Effector memory CD4-positive, alpha-beta T cell (primary cell): ENCODE results near the gene ZFHX3.

ENCODE experiments used
- DNase-seq, 3 donors: peaks; one replicate each; pipeline ENCODE4 v3.0.0-alpha.2; 2020
- H3K27ac ChIP-seq: 2 replicates; pipeline ENCODE4 v1.7.0; 2013; ENCODE audit warnings: mild to moderate bottlenecking, low read length, moderate library complexity; ENCODE audit not compliant: insufficient read depth, poor library complexity, severe bottlenecking
- H3K27me3 ChIP-seq: replicated peaks from 2 replicates; pipeline ENCODE4 v1.7.0; 2013; ENCODE audit warnings: mild to moderate bottlenecking, low read length; ENCODE audit not compliant: insufficient read depth, control insufficient read depth, poor library complexity, severe bottlenecking
- H3K36me3 ChIP-seq: 2 replicates; pipeline ENCODE4 v1.7.0; 2013; ENCODE audit warnings: mild to moderate bottlenecking, low read length, moderate library complexity; ENCODE audit not compliant: control insufficient read depth, insufficient read depth
- H3K4me1 ChIP-seq: 2 replicates; pipeline ENCODE4 v1.7.0; 2013; ENCODE audit warnings: low read length, mild to moderate bottlenecking; ENCODE audit not compliant: control insufficient read depth, insufficient read depth, poor library complexity, severe bottlenecking
- H3K4me3 ChIP-seq: 2 replicates; pipeline ENCODE4 v1.7.0; 2013; ENCODE audit warnings: low read length, low read depth, mild to moderate bottlenecking; ENCODE audit not compliant: insufficient read depth, poor library complexity, severe bottlenecking
- H3K9me3 ChIP-seq: 2 replicates; pipeline ENCODE4 v1.7.0; 2013; ENCODE audit warnings: mild to moderate bottlenecking, low read length, moderate library complexity; ENCODE audit not compliant: control insufficient read depth

The ZFHX3 gene

DNA sequence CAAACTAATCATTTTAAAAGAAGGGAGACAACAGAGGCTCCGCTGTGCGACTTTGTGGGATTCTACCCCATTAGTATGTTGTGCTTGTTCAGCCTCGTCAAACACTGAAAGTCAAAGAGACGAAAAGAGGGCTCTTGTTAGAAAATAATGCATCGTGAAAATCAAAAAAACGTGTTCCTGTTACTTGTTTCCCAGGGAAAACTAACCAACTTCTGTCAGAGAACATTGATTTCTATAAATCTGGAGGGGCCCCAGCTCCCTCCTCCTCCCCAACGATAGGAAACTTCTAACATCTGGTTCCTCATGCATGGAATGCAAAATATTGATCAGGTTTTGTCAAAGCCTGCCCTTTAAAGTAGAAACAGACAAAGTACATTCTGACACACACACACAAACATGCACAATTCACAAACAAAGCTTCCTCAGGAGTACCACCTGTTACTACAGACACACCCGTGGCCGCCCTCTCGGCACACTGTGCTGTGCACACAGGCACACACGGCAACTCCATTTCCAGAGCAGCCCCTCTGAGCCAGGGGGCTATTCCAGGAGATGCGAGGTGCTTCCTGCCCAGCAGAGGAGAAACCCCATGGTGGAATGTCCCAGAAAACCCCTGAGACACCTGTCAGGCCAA is 151.3 kb downstream of the ZFHX3 start:
- H3K27me3 ChIP-seq, result no peaks in the 10 kb centered on the region
- no peak overlapping the region for H3K4me3 ChIP-seq
- H3K9me3 ChIP-seq, result no peaks in the 10 kb centered on the region
- no peaks in the 10 kb centered on the region for H3K4me1 ChIP-seq
- no peaks in the 10 kb centered on the region for H3K36me3 ChIP-seq
- no peak for DNase-seq
- no peak overlapping the region for H3K27ac ChIP-seq

DNA sequence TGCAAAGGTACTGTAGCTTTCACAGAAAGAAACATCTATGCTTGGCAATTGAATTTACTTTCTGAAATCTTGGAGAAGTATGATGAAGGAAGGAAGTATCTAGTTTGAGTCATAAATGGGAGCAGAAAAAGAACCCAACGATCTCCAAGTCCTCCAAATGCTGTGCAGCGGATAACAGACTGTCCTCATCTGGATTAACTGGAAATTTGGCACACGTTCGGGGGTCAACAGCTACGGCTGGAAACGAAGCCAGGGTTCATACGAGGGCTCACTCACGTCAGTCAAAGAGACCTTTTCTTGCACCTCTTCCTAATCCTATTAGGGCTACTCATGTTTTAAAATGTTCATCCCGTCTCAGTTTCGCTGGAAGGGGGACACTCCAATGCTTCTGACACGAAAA is 152.0 kb downstream of the ZFHX3 start:
- Histone ChIP-seq H3K27ac (no peak overlapping the region), H3K4me3 (no peak overlapping the region)
- no peak for DNase-seq

DNA sequence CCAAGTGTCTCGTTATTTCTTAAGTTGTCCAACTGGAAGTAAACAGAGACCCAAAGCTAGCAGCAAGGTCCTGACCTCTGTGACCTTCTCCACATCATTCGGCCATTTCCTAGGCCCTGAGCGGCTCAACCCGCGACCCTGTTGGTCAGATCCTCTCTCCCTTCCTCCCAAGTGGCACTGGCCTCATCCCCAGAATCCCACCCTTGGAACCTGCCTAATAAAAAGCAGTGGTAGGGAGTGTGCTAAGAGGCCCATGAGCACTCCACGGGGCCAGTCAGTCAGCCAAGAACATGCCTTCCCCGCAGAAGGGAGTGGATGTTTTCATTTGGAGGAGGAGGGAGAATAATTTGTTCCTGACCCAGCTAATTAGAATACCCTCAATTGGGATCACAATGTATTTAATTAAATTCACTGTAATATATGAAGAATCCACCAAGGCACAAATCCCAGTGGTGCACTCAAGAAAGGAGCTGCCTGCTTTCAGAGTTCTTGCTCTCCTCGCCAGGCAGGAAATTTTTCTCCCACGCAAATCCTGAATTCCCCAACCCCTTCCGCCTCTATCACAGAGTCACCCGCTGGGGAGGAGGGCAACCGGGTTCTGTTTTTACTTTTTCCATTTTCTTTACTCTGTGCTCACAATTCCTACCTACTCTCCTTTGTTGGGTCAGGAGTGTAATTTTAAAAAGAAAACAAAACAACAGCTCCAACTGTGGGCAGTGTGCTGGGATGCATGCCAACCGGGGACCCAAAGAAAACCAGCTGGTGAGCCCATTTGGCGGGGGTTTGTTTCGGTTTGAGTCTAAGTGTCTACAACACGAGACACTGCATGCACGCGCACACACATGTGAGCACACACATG is 153.4 kb downstream of the ZFHX3 start:
- H3K4me3 ChIP-seq, result no peak overlapping the region
- no peaks in the 10 kb centered on the region for H3K27me3 ChIP-seq
- no peaks in the 10 kb centered on the region for H3K4me1 ChIP-seq
- no peaks in the 10 kb centered on the region for H3K9me3 ChIP-seq
- DNase-seq, result no peak
- no peaks in the 10 kb centered on the region for H3K36me3 ChIP-seq
- H3K27ac ChIP-seq, result no peak overlapping the region

More for the DNA sequence above, 152.0 kb downstream of the ZFHX3 start:
- no peaks in the 10 kb centered on the region for H3K9me3 ChIP-seq
- H3K27me3 ChIP-seq, result no peaks in the 10 kb centered on the region
- no peaks in the 10 kb centered on the region for H3K36me3 ChIP-seq
- H3K4me1 ChIP-seq, result no peaks in the 10 kb centered on the region

DNA sequence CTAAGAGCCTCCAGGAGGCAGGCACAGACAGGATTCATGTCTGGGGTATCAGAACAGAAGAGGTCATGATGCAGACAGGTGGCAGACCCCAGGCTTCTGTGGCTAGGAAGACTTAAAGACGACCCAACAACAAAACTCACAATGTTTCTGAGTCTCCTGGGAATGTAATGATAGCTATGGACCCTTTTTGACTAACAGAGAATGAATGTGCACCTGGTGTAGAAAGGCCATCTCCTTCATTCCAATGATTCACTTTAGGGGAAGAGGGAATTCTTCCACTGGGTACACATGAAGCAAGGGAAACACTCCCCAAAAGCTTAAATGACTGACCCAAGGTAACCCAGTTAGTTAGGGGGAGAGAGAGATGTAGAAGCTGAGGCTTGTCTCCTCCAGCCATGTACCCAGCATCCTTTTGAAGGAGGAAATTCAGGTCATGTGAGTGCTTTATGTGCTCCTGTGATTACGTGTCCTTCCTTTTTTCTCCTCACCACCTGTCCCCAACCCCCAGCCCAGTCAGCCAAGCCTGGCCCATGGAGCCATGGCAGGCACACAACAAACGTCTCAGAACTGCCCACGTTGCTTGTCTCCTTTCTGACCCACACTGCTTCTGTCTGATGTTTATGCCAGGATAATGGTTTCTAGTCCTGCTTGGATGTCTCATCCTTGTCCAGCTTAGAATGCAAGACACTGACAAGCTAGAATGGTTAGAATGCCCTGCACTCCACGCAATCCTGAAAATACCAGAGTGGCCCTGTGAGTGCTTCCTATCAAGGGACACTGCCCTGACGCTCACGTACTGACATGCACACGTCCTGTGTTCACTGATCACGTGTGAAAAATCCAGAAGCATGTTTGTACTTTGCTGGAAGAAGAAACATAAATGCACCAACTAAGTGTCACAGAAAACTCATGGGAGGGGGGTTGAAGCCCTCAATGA is 156.4 kb downstream of the ZFHX3 start:
- H3K36me3 ChIP-seq, result no peaks in the 10 kb centered on the region
- no peaks in the 10 kb centered on the region for H3K9me3 ChIP-seq
- H3K4me1 ChIP-seq, result no peaks in the 10 kb centered on the region
- DNase-seq, result no peak
- H3K27me3 ChIP-seq, result no peaks in the 10 kb centered on the region
- H3K27ac ChIP-seq, result no peak overlapping the region
- H3K4me3 ChIP-seq, result no peak overlapping the region

DNA sequence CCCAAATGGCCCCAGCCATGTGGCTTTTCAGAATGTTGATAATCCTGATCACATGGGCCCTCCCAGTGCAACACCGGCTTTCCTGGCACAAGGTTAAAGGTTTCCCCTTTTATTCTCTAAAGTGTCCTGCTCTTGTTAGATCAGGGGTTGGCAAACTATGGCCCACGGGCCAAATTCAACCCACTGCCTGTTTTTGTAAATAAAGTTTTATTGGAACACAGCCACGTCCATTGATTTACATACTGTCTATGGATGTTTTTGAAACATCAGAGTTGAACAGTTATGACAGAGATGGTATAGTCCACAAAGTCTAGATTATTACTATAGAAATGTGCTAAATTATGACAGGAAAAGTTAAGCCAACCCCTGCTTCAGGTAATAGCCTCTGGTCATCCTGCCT is 157.3 kb downstream of the ZFHX3 start:
- Histone ChIP-seq H3K27me3 (no peaks in the 10 kb centered on the region), H3K36me3 (no peaks in the 10 kb centered on the region), H3K4me1 (no peaks in the 10 kb centered on the region), H3K27ac (no peak overlapping the region), H3K4me3 (no peak overlapping the region), H3K9me3 (no peaks in the 10 kb centered on the region)
- DNase-seq, result no peak

DNA sequence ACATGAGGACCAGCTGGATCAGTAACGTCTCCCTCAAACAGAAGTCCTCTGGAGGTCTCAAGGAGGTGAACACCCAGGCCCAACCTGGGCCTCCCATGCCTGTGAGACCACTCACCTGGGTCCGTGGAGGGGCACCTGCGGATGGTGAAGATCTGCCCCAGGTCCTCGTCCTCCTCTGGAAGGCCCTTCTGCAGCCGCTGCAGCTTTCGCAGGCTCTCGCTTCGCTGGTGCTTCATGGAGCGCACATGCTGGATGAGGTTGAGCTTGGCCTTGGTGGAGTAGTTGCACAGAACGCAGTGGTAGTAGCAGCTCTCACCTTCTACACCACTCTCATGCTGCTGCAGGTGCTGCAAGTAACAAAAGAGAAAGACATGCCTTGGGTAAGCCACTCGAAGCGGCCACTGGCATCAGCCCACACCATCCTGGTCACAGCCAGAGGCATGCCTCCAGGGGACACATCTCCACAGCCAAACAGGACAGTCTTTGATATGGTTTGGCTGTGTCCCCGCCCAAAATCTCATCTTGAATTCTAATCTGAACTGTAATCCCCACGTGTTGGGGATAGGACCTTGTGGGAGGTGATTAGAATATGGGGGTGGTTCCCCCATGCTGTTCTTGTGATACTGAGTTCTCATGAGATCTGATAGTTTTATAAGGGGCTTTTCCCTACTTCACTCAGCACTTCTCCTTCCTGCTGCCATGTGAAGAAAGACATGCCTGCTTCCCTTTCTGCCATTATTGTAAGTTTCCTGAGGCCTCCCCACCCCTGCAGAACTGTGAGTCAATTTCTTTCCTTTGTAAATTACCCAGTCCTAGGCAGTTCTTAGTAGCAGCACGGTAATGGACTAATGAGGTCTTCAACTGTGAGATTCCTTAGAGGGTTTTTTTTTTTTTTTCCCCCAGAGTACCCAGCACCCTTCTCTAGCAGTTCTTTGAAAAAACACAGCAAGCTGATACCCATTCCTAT is 158.0 kb downstream of the ZFHX3 start:
- no peaks in the 10 kb centered on the region for H3K4me1 ChIP-seq
- H3K4me3 ChIP-seq, result no peak overlapping the region
- no peak for DNase-seq
- no peak overlapping the region for H3K27ac ChIP-seq
- H3K36me3 ChIP-seq, result no peaks in the 10 kb centered on the region
- no peaks in the 10 kb centered on the region for H3K9me3 ChIP-seq
- no peaks in the 10 kb centered on the region for H3K27me3 ChIP-seq

DNA sequence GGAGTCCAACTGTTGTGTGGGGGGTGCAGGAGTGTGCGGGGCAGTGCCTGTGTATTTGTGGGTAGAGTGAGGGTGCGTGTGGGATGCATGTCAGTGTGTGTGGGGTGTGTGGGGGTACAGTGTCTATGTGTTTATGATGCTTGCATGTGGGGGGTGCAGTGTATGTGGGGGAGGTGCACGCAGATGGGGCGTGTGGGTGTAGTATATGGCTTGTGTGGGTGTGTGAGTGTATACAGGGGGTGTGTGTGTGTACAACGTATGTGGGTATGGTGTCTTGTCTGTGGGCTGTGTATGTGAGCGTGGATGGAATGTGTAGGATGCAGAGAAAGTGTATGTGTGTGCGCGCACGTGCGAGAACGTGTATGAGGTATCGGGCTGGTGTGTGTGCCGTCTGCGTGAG is 160.4 kb downstream of the ZFHX3 start:
- H3K4me1 ChIP-seq, result no peaks in the 10 kb centered on the region
- no peaks in the 10 kb centered on the region for H3K9me3 ChIP-seq
- no peak overlapping the region for H3K4me3 ChIP-seq
- no peaks in the 10 kb centered on the region for H3K36me3 ChIP-seq
- no peaks in the 10 kb centered on the region for H3K27me3 ChIP-seq
- no peak for DNase-seq
- no peak overlapping the region for H3K27ac ChIP-seq

DNA sequence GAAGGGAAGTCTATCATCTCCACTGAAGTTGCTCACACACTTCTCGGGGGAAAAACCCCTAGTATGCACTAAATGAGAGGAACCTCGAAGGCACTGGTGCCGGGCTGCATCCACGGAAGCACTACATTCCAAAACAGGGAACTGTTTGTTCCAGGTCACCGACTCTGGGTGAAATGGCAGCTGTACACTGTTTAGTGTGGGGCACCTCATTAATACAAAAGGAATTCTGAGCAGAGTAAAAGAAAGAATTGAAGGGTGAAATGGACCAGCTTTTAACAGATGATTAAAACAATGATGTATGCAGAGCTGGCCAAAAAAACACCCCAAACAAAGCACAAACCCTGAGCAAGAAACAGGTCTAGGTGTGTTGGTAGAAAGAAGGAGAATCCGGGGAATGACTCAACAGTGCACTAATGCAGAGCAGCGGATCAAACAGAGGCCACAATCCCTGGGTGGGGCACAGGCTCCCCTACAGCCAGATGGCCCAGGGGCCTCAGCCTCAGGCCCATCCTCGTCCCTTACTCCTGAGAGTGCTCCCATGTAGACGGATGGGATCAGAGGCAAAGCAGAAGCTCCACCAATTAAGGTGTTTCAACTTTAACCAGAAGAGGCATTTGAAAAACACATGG is 161.5 kb downstream of the ZFHX3 start:
- H3K4me1 ChIP-seq, result no peaks in the 10 kb centered on the region
- DNase-seq, result no peak
- H3K4me3 ChIP-seq, result no peak overlapping the region
- H3K36me3 ChIP-seq, result no peaks in the 10 kb centered on the region
- no peak overlapping the region for H3K27ac ChIP-seq
- H3K27me3 ChIP-seq, result no peaks in the 10 kb centered on the region
- H3K9me3 ChIP-seq, result no peaks in the 10 kb centered on the region

DNA sequence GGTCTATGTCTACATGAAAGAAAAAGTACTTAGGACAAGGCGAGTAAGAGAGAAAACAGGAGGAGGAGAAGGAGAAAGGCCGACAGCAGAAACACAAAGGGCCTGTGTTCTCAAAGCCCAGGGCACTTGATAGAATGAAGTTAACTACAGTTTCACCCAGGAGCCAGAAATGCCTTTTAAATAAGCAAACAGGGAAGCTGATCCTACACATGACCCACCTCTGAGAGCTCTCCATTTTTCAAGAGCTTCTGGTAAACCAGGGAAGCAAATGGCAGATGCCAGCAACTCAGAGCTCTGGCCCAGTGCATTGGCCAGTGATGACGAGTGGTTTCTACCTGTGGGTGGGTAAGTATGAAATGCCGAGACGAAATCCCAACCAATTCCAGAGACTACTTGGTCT is 163.4 kb downstream of the ZFHX3 start:
- no peaks in the 10 kb centered on the region for H3K9me3 ChIP-seq
- no peak for DNase-seq
- no peak overlapping the region for H3K4me3 ChIP-seq
- H3K4me1 ChIP-seq, result no peaks in the 10 kb centered on the region
- no peaks in the 10 kb centered on the region for H3K36me3 ChIP-seq
- H3K27ac ChIP-seq, result no peak overlapping the region
- no peaks in the 10 kb centered on the region for H3K27me3 ChIP-seq
